ENCODE results near the gene FOXO6. TPM values are rescaled to one million over a fixed set of nuclear protein-coding genes. Genes with fewer than 3 reads are reported as not detected.

FOXO6 gene
- total RNA-seq, 2 donors from 2014 or later, result 3.3 to 5.0 TPM

GRCh38 chr1:41416552-41417334, 55.5 kb downstream of the FOXO6 start:
- intact Hi-C loops (cut with DNase I), result loop anchor here (5.0 kb wide), 3 partner anchors 54 to 149 kb away; partner anchors contain the start of gene FOXO6
- no peak overlapping the region for H3K27ac ChIP-seq
- DNase-seq (ENCODE audit: low spot score), result peak; percentile 44
- no peak overlapping the region for H3K4me3 ChIP-seq
- WGBS, result 65% methylated on average over 18 of the region's 18 CpGs
- no peaks in the 10 kb centered on the region for H3K36me3 ChIP-seq
- H3K4me1 ChIP-seq (replicated peaks), result no peaks in the 10 kb centered on the region
- H3K9me3 ChIP-seq, result no peaks in the 10 kb centered on the region
- TF ChIP-seq POLR2AphosphoS5 (IDR thresholded peaks at IDR 0.05) (peak; percentile 29), POLR2A (IDR thresholded peaks at IDR 0.05) (no peak), CTCF (IDR thresholded peaks at IDR 0.05) (peak; percentile 82 to 96 (median 92))
- no peaks in the 10 kb centered on the region for H3K27me3 ChIP-seq (replicated peaks; ENCODE audit: insufficient read depth)

DNA sequence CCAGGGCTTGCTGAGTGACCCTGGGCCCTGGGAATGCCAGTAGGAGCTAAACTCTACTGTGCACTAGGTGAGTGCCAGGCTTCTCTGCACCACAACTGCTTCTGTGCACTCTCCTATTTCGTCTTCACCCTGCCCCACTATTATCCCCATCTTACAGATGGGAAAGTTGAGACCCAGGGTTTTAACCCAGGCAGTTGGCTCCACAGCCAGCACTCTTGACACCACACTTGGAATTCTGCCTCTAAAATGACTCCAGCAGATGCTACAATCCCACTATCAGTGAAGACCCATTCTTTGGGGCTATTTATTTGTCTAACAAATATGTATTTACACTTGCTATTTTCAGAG, 56.1 kb downstream of the FOXO6 start:
- intact Hi-C loops (cut with DNase I), result loop anchor here (5.0 kb wide), 3 partner anchors 55 to 150 kb away; partner anchors contain the start of gene FOXO6
- no peak overlapping the region for H3K27ac ChIP-seq
- no peak overlapping the region for H3K4me3 ChIP-seq
- no peaks in the 10 kb centered on the region for H3K36me3 ChIP-seq
- no peaks in the 10 kb centered on the region for H3K4me1 ChIP-seq (replicated peaks)
- H3K9me3 ChIP-seq, result no peaks in the 10 kb centered on the region
- no peaks in the 10 kb centered on the region for H3K27me3 ChIP-seq (replicated peaks; ENCODE audit: insufficient read depth)
- TF ChIP-seq POLR2A (IDR thresholded peaks at IDR 0.05) (no peak), CTCF (IDR thresholded peaks at IDR 0.05) (peak in 1 of 4 experiments; percentile 12), POLR2AphosphoS5 (IDR thresholded peaks at IDR 0.05) (no peak)
- DNase-seq (ENCODE audit: low spot score), result no peak
- WGBS, result 67% methylated on average over 1 of the region's 1 CpG

GRCh38 chr1:41417746-41418145, 56.5 kb downstream of the FOXO6 start:
- Histone ChIP-seq H3K4me3 (no peak overlapping the region), H3K9me3 (no peaks in the 10 kb centered on the region), H3K36me3 (no peaks in the 10 kb centered on the region), H3K4me1 (replicated peaks) (no peaks in the 10 kb centered on the region), H3K27me3 (replicated peaks; ENCODE audit: insufficient read depth) (no peaks in the 10 kb centered on the region), H3K27ac (peak overlapping the region in 1 of 2 donors; percentile 66)
- WGBS, result 76% methylated on average over 6 of the region's 6 CpGs
- intact Hi-C loops (cut with DNase I), result loop anchor here (5.0 kb wide), 3 partner anchors 55 to 150 kb away; partner anchors contain the start of gene FOXO6
- no peak for TF ChIP-seq CTCF (IDR thresholded peaks at IDR 0.05)
- TF ChIP-seq POLR2A (IDR thresholded peaks at IDR 0.05), result no peak
- no peak for TF ChIP-seq POLR2AphosphoS5 (IDR thresholded peaks at IDR 0.05)
- no peak for DNase-seq (ENCODE audit: low spot score)

GRCh38 chr1:41418857-41419583, 57.8 kb downstream of the FOXO6 start:
- peak in 1 of 4 experiments; percentile 24 for TF ChIP-seq CTCF (IDR thresholded peaks at IDR 0.05)
- peak; percentile 77 for TF ChIP-seq POLR2AphosphoS5 (IDR thresholded peaks at IDR 0.05)
- no peak for TF ChIP-seq POLR2A (IDR thresholded peaks at IDR 0.05)
- H3K9me3 ChIP-seq, result no peaks in the 10 kb centered on the region
- no peaks in the 10 kb centered on the region for H3K4me1 ChIP-seq (replicated peaks)
- intact Hi-C loops (cut with DNase I), result loop anchor here (5.0 kb wide), 3 partner anchors 57 to 152 kb away; partner anchors contain the start of gene FOXO6
- 33% methylated on average over 16 of the region's 16 CpGs for WGBS
- peak overlapping the region; percentile 64 to 66 for H3K27ac ChIP-seq
- H3K36me3 ChIP-seq, result no peaks in the 10 kb centered on the region
- H3K27me3 ChIP-seq (replicated peaks; ENCODE audit: insufficient read depth), result no peaks in the 10 kb centered on the region
- no peak overlapping the region for H3K4me3 ChIP-seq
- DNase-seq (ENCODE audit: low spot score), result peak; percentile 91

Measured in prostate gland (tissue), 2 donors.